ENCODE data around the gene HTR1A.

The HTR1A gene

DNA sequence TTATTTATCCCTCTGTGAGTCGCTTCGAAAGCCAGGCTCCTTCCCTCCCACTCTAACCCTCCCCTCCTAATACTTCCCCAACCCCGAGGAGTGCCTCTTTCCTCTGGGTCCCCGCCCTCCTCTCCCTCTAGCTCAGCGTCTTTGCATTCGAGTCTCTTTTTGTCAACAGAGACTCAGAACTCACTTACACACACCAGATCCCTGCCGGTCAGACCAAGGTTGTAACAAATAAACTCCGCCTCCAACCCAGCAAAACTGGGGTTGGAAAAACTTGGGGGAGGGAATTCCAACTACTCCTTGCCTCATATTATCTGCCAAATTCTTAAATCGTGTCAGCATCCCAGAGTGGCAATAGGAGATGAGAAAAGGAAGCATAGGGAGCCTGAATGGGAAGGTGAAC is at the start of gene HTR1A:
HTR1A (minus strand) TSS at position 167 of the 400 bp plus-strand sequence. CDS start 726 bp downstream, outside the sequence.
- DNase-seq: no peak

DNA sequence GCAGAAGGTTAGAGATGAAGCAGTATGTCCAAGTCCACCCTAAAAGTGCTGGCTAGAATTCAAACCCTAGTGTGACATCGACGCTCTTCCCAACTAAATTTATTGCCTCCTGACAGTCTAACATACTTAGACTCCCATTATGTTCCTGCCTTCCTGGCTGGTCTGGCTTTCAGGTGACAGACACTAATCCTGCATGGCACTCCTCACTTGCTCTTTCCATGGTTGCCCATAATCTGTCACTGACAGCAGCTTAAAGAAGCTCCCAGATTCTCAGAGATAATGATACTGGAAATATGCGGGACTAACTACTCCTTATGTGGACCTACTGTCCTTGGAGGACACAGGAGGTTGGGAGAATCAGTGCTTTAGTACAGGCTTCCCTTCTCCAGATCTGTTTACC is 41.7 kb upstream of the HTR1A start:
- DNase-seq: no peak

DNA sequence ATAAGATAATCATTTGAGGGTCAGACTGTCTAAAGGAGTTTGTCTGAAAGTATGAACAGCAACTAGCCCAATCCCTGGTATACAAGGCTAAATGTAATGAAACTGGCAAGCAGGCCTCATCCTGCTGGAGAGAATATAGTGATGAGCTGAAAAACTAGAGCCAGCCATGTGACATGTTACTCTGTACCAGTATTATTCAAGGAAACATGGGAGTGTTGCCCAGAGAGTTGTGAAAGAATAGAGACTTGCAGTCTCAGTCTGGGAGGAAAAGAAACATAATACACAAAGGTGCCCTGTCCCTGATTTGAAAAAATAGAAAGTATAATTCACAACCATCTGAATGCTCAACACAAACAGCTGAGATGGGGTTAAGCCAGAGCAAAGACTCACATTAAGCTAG is 37.9 kb upstream of the HTR1A start:
- DNase-seq: no peak

DNA sequence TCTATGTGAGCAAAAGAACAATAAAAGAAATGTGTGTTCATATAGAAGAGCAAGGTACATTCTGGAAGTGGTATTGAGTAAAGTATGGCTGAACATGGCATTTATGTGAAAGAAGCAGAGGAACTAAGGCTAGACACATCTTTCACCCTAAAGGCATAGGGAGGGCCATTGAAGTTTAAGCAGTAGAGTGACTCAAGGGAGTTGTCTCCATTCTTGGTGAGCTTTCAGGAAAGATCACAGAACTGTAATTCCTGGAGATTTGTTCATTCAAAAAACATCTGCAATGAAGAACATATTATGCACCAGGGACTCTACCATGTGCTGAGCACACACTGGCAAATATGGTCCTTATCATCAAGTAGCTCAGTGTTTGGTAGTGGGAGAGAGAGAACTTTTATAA is 24.8 kb upstream of the HTR1A start:
- no peak for DNase-seq

DNA sequence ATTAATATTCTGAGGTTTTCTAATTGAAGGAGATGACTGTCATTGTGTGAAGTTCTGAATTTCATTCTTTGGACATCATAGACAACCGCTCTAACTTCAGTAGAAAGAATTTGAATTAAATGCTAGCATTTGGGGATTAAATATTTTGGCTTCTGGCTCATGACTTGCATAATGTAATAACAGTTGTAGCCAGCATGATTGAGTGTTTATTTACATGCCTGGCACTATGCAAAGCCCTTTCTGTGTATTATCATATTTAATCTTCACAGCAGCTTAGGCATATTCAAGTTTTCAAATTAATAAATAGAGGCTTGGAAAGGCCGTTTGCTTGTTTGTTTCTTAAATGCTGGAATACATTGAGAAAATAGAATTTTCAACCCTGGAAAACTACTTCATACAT is 19.6 kb upstream of the HTR1A start:
- no peak for DNase-seq

DNA sequence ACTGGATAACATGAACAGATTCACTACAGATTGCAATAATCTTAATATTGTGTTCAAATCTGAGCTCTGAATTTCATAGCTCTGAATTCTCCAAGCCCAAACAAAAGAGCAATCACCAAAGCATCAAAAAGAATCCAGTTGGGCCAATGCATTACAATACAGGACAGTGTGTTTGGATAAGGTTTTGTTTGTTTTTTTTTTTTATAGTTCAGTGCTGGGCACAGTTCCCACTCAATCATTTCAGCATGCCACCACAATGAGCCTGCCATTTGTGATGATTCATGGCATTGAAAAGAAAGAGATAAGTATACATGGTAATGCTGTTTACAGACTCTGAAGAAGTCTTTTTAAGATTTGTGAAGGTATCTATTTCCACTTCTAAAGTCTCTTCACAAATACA is 1.7 kb upstream of the HTR1A start:
- DNase-seq: no peak

DNA sequence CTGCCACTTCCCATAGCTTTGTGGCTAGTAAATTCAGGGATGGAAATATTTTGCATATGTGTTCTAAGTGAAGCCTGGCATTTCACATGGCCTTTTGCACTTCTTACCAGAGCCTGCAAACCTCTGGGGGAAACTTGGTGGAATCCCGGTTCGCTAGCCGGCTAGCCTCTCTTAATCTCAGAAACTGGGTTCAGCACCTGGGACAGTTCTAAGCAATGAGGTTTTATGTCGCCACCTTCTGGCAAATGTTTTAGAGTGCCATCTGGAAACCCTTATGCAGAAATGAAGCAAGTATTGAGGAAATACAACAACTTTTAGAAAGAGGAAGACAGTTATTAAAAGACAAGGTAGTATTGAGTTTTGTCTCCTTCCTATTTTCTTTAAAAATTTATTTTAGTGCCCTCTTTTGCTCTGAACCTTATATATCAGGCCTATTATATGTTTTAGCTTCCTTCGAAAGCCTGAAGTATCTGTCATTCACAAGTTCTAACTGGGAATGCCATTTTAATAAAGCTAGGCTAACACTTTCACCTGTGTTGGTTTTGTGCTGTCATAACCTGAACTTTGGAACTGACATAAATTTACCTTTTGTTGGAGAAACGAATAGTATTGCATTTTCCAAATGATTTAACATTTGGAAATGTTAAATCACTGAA is 963 bp upstream of the HTR1A start:
- peak; percentile 2 to 49 for DNase-seq

DNA sequence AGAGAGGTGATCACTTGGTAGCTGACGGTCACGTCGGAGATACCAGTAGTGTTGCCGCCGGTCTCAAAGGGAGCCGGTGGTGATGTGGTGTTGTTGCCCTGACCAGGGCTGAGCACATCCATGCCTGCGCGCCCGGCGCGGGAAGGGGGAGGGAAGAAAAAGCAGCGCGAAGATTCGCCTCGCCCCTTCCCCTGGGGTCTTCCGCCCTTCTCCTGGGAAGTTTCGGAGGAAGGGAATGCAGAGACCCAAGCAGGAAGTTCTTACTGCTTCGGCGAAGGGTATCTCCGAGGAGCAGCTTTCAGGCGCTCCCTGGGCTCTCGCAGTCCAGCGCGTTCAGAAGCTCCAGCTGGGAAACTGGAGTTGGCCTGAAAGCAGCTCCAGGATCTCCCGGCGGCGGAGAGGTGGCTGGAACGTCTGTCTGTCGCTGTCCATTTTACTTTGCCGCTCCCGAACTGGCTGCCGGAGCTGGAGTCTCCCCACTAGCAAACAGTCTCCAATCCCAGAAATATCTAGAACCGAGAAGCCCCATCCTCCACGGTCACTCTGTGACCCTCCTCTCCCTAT is 565 bp downstream of the HTR1A start:
- no peak for DNase-seq

DNA sequence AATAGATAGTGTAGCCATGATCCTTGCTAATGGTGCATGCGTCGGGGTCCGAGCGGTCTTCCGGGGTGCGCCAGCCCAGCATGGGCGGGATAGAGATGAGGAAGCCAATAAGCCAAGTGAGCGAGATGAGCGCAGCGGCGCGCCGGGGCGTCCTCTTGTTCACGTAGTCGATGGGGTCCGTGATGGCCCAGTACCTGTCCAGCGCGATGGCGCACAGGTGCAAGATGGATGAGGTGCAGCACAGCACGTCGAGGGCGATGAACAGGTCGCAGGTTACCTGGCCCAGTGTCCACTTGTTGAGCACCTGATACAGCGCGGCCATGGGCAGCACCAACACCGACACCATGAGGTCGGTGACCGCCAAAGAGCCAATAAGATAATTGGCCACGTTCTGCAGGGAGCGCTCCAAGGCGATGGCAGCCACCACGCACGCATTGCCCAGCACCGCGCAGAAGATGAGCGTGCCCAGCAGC is 1.1 kb downstream of the HTR1A start:
- DNase-seq: no peak

DNA sequence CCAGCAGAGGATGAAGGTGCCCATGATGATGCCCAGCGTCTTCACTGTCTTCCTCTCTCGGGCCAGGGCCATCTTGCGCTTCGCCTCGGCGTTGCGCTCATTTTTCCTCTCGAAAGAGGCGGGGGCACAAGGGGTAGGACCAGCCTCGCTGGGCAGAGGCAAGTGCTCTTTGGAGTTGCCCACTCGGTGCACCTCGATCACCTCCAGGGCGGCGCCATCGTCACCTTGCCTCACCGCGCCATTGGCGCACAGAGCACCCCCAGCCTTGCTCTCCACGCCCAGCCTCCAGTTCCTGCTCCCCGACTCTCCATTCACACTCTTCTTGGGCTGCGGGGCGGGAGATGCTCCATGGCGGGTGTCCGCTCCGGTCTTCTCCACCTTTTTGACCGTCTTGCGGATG is 1.6 kb downstream of the HTR1A start:
- DNase-seq: no peak

DNA sequence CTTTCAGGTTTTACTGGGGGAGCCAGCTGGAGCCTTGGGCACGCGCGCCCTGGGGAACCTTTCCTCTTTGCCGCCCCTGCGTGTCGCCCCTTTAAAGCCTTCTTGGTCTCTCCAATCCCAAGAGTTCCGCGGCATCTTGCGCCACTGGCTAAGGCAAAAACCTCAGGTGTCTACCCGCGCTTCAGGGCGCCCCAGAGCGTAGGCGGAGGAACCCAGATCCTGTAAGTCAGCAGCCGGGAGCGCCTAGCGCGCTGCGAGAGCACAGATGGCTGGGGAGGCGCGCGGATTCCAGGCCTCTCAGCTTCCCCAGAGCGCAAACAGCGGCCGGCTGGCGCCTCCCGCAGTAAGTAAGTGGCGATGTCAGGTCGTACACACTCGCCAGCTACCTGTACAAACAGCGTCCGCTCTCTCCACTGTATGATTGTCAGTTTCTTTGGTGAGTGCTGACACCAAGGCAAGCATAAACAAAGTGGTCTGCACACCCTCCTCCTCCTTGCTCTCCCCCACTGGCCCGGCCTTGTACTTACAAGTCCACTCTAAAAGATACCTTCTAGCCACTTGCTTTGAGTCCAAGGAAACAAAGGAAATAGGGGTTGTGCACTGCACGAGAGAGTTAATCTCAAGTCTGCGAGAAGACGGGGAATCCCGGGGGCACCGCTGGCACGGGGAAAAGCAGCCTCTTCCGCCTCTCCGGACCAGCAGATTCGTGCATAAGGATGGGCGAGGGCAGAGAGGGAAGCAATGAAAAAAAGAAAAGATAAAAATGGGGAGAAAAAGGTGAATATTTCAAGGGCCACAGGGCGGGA is 2.9 kb downstream of the HTR1A start:
- DNase-seq: peak in 1 of 2 experiments; percentile 17

DNA sequence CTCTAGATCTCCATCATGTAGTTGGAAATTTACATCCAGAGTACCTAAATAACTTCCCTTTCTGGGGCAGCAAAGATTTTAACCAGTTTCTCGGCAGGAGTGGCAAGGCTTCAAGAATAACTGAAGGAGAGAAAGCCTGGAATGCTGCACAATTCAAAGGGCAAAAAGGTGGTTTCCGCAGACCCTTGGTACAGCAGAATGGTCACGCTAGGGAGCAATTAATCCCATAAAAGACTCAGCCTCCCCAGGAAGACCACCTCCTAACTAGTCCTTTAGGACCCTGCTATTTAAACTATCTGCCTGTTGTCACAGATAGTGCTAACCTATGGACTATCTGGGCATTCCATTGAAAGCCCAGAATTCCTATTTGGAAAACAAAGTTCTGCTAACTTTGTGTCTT is 3.6 kb downstream of the HTR1A start:
- no peak for DNase-seq

DNA sequence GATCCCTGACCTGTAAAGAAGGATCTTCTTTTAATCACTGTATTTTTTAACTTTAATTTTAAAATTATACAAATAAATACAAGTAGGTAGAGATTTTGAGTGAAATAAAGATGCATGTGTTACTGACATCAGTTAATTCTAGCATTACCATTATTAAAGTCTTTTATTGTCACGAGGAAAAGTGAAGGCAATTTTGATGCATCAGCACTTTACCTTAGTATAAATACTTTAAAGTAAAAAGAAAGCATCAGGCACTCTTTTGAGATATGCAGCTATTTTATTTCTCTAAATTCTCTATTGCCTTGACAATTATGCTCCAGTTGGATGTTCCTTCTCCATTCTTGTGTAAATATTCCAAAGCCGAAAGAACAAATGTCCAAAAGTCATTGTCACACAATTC is 4.6 kb downstream of the HTR1A start:
- no peak for DNase-seq

DNA sequence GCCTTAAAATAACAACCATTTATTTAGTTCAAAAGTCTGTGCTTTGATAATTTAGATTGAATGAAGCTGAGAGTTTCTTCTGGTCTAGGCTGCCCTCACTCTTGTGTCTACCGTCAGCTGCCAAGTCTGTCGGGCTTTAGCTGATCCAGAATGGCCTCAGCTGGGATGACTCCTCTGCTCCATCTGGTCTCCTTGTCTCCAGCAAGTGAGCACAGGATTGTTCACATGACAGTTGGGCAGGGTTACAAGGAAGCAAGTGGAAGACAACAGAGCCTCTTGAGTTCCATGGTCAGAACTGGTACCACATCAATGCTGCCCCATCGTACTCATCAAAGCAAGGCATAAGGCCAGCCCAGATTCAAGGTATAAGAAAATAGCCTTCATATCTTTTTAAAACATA is 9.0 kb downstream of the HTR1A start:
- DNase-seq: no peak

DNA sequence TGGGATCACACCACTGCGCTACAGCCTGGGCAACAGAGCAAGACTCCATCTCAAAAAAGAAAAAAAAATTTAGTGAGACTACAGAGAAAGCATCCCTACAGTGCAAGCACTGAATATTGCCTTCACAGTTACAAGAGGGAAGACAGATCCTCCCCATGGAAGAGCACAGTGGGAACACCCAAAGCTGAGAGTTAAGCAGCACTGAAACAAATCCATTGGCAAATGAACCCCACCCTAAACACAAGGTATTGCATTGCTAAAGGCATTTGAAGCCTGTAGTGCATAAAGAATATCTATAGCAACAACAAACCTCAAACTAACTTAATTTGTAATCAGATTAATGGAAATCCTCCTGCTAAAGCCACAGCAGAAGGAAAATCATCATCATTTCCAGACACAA is 27.1 kb downstream of the HTR1A start:
- no peak for DNase-seq

DNA sequence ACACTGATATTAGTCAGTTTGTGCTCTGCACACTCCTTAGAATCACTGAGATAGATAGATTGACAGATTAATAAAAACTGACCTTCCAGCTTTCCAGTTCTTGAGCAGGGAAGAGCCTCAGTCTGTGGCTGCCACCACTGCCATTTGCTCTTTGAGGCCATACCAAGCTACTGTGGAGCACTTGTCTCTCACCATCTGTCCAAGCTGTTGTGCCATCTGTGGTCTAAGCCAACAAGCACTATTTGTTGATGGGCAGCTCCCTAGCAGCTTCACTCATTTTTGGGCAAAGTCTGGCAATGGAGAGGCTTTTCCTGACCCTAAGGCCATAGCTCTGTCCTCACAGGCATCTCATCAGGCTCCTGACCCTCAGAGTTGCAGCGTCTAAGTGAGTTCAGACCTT is 30.4 kb downstream of the HTR1A start:
- no peak for DNase-seq

DNA sequence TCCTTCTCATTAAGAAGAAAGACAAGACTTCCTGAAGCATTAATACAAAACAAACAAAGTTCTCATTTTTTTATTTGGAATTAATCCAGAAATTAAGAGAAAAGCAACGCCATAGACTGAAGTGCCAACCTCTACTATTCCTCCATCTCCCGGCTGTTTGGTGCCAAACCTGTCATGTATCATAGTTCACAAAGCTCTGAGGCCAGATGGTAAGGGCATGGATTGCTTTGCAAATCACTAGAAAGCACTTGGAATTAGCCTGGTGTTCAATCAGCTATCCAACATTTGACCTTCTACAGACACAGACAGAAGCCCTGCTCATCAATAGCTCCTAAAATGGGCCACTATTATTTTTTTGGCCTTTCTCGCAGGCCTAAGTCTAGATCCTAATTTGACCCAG is 33.8 kb downstream of the HTR1A start:
- DNase-seq: no peak

DNA sequence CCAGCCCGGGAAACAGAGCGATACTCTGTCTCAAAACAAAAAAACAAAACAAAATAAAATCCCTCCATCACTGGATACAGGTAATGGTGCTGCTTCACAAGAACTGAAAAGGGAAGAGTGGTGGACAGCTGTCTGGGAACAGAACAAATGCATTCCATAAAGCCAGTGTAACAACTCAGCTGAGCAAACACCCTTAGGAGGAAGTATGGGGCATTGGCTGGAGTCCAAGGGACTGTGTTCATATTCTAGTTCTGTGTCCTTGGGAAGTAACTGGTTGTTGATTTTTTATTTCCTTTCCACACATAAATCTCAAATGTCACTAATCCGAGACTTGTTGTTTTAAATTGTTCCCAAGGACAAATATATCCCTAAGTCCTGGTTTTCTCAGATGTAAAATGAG is 38.3 kb downstream of the HTR1A start:
- no peak for DNase-seq

DNA sequence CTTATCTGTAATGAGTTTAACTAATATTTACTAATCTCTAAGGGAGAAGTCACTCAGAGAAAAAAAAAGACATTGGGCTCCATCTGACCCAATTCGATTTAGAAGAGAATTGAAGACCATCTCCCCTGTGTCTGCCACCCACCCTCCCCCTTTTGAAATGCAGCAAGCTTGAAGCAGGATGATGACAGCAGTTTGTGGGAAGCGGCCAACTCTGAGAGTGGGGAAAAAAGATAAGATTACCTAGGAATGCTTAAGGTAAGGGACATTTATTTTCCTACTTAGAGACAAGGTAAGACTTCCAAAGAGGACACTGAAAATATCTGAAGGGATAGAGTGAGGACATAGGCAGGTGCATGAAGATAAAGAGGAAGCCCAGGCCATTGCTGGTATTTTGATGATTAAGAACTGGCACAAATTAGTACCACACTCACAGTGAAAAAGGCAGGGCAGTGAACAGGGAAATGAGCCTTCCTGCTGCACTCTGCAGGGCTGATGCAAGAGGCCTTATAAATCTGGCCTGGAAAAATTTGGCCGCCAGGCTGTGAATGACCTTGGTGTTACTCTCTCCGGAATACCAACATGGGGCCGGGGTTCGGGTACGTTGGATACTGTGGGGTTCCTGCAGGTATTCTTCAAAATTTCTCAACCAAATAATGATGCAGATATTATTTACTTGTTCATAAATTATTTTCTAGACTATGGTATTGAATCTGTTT is 42.3 kb downstream of the HTR1A start:
- no peak for DNase-seq

DNA sequence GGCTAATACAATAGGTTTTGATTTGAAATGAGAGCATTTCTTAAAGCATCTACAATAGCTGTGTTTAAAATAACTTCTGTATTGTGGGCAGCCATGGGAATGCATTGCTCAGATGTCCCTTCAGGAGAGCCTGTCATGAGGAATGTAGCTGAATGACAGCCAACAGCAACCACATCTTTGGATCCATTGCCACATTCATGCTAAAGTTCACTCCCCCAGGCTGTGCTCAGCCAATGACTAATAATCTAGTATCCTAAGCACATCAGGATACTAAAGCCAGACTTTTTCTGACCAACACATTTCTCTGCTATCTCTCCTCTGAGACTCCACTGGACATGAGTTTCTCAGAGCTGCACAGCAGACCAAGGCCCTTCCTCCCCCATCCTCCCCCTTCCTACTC is 45.5 kb downstream of the HTR1A start:
- no peak for DNase-seq

DNA sequence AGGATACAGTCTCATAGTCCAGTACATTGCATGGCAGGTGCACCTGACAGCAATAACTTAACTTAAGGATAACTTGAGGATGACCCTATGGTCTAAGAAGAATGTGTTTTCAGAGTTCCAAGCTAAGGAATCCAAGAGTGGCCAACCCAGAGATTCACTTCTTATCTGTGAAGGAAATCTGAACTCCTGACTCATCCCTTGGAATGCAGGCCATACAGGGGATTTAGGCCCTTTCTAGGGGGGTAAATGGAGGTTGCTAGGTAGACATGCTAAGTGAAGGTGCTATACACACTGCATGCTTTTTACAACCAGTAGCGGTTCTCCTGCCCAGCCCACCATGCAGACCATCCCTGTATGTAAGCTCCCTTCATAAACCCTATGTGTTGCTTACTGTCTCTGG is 50.4 kb downstream of the HTR1A start:
- DNase-seq: no peak

Data from NCI-H526 (cell line).